Lower lobe of right lung (tissue), 2 donors: ENCODE results near the gene AGTR1. TPM values are rescaled to one million over a fixed set of nuclear protein-coding genes. Genes with fewer than 3 reads are reported as not detected.

Experiments
- ATAC-seq, 2 donors: fragments of 200-7000 bp; cut with Tn5 transposase; one replicate each; pipeline ENCODE4 v1.9.1; 2020 to 2022; ENCODE audit warnings: mild to moderate bottlenecking in 2 of 2, moderate library complexity in 2 of 2
- DNase-seq: peaks from one replicate; pipeline ENCODE4 v3.0.0-alpha.2; 2020
- H3K27ac ChIP-seq: fragments of 200-600 bp; one replicate; pipeline ENCODE4 v1.8.0; 2022
- H3K27me3 ChIP-seq: fragments of 200-600 bp; one replicate; pipeline ENCODE4 v1.8.0; 2022; ENCODE audit warnings: low read depth
- H3K36me3 ChIP-seq: fragments of 200-600 bp; one replicate; pipeline ENCODE4 v1.8.0; 2022; ENCODE audit warnings: mild to moderate bottlenecking
- H3K4me1 ChIP-seq: fragments of 200-600 bp; one replicate; pipeline ENCODE4 v1.8.0; 2022
- H3K4me3 ChIP-seq: fragments of 200-600 bp; one replicate; pipeline ENCODE4 v1.8.0; 2022; ENCODE audit warnings: mild to moderate bottlenecking
- H3K9me3 ChIP-seq: fragments of 200-600 bp; one replicate; pipeline ENCODE4 v1.8.0; 2022
- intact Hi-C: fragments of 100-400 bp; cut with DNase I; formaldehyde crosslinking; loops from one replicate; pipeline ENCODE4 v1.11.0; 2022
- total RNA-seq: library from RNA; stranded (reverse); fragmentation: NEBNext Ultra II Directional; extraction: Animal tissue kit (Norgen Biotek cat#: 25700); gene quantifications from one replicate; pipeline ENCODE4 v1.2.1, GENCODE V29; 2021
- TF ChIP-seq, protein P1 (sequence below): fragments of 200-600 bp; IDR thresholded peaks from one replicate; pipeline ENCODE4 v1.8.0; 2022; ENCODE audit warnings: antibody characterized with exemption, mild to moderate bottlenecking
- donor health status: DM: no; HTN: yes; CAD: no; lungs with severe emphysema.

AGTR1 gene
- total RNA-seq, 1 donor from 2014 or later = 10.8 TPM

DNA sequence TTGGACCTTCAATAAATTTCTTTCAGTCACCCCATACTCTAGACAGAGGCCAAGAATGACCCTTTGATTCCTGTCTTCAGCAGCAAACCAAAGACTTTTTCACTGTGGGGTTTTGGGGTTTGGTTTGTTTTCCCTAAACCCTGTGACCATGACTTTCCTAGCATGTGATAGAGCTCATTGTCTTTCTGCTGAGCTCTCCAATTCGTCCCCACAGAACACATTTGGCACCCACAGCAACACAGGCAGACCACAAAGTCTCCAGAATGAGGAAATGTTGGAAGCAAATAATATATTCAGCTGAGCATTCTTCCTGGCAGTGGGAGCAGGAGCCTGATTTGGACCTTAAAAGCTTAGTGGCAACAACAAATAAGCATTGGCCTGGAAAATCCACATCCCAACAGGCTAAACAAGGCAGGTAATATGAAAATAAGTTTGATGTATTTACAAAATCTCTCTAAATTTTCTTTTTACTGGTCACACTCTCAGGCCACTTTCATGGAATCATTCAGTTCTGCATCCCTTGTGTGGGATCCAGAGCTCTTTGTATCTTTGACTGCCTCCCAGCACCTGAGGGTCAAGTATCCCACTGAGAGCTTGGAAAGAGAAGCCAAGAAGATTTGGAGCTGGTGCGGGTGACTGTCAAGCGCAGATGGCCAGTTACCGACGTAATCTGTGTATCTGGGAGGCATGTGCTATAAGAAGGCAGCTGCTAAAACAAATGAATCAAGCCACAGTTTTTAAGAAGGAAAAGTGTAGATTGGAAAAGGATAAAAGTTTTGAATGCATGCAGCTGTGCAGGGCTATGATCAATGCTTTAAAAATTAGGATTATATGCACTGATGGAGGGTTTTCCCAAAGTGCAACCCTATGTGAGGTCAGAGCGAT, 93.4 kb downstream of the AGTR1 start:
- TF ChIP-seq, protein P1, sequence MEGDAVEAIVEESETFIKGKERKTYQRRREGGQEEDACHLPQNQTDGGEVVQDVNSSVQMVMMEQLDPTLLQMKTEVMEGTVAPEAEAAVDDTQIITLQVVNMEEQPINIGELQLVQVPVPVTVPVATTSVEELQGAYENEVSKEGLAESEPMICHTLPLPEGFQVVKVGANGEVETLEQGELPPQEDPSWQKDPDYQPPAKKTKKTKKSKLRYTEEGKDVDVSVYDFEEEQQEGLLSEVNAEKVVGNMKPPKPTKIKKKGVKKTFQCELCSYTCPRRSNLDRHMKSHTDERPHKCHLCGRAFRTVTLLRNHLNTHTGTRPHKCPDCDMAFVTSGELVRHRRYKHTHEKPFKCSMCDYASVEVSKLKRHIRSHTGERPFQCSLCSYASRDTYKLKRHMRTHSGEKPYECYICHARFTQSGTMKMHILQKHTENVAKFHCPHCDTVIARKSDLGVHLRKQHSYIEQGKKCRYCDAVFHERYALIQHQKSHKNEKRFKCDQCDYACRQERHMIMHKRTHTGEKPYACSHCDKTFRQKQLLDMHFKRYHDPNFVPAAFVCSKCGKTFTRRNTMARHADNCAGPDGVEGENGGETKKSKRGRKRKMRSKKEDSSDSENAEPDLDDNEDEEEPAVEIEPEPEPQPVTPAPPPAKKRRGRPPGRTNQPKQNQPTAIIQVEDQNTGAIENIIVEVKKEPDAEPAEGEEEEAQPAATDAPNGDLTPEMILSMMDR = no peak
- H3K27ac ChIP-seq = no peak overlapping the region
- ATAC-seq = peak in 1 of 2 donors; percentile 52
- H3K4me1 ChIP-seq = no peaks in the 10 kb centered on the region
- no peaks in the 10 kb centered on the region for H3K36me3 ChIP-seq
- H3K4me3 ChIP-seq = no peak overlapping the region
- intact Hi-C loops = no loop called here
- H3K27me3 ChIP-seq = no peaks in the 10 kb centered on the region
- no peaks in the 10 kb centered on the region for H3K9me3 ChIP-seq
- no peak for DNase-seq

- no peak for ATAC-seq
- Histone ChIP-seq H3K9me3 (no peaks in the 10 kb centered on the region), H3K36me3 (no peaks in the 10 kb centered on the region), H3K27me3 (no peaks in the 10 kb centered on the region), H3K4me1 (no peaks in the 10 kb centered on the region), H3K27ac (no peak overlapping the region), H3K4me3 (no peak overlapping the region)
- no peak for DNase-seq
- intact Hi-C loops = no loop called here
- TF ChIP-seq, protein P1 = no peak
Observed at GRCh38 chr3:148791920-148792319, 94.2 kb downstream of the AGTR1 start.

DNA sequence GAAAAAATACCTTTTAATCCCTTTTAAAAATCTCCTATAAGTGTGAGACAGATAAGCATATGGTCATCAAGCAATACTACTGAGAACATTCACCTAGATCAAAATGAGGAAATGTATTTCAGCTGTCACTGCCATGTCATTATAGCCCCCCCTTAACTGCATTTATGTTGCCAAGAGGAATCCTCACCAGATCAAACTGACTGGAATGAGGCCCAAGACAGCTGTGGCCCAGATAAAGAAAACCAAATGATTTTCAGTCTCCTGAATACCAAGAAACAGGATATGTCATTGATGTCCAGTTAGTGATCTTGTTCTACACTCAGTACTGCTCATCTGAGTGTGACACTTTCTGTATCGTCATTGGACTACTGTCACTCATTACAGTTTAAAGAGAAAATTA, 94.8 kb downstream of the AGTR1 start:
- ATAC-seq = no peak
- no peaks in the 10 kb centered on the region for H3K9me3 ChIP-seq
- H3K4me1 ChIP-seq = no peaks in the 10 kb centered on the region
- no peak overlapping the region for H3K4me3 ChIP-seq
- H3K27me3 ChIP-seq = no peaks in the 10 kb centered on the region
- H3K27ac ChIP-seq = no peak overlapping the region
- H3K36me3 ChIP-seq = no peaks in the 10 kb centered on the region
- TF ChIP-seq, protein P1 = no peak
- intact Hi-C loops = no loop called here
- DNase-seq = no peak

Other genes starting within 250 kb of the AGTR1 start
- 0.83 TPM for gene CPB1, start 129.9 kb downstream of the AGTR1 start, total RNA-seq
- 48.6 TPM for gene CPA3, start 167.4 kb downstream of the AGTR1 start, total RNA-seq